Right lobe of liver (tissue), 4 donors: Measurements from ENCODE around the gene SMCO2.

ENCODE experiments used
- POLR2A ChIP-seq: fragments of 450-650 bp; IDR thresholded peaks from one replicate; pipeline ENCODE4 v1.6.1; 2017; ENCODE audit warnings: antibody characterized with exemption, mild to moderate bottlenecking
- TF ChIP-seq, protein P1 (sequence below), 4 donors: fragments of 200-600 bp in 3 of 4; fragments of 450-650 bp in 1 of 4; IDR thresholded peaks; one replicate each; pipeline versions ENCODE4 v1.5.1 to v1.8.0; 2016 to 2022; ENCODE audit warnings: antibody characterized with exemption in 4 of 4, mild to moderate bottlenecking in 2 of 4
- donor health status: DM: no; HTN: no; CAD: no.
- donor health status: DM: no; HTN: no; CAD: no.
- donor health status: DM: no; HTN: yes; CAD: no.

DNA sequence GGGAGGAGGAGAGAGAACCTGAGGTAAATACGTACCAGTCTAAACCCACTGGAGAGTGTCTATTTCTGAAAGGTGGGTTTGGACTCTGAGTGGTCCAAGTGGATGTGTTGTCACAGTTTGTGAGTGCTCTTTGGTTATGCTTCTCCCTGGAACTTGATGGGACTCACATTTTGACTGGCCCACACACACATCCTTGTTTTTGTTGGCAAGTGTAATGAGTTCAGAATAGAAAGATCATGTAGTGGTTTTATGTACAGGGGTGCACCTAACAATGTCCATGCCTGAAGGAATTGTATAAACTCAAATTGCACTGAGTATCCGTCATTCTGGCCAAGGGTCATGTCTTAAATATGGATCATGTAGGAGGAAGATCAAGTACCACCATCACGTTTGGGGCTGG, 82.3 kb downstream of the SMCO2 start:
- TF ChIP-seq, protein P1, sequence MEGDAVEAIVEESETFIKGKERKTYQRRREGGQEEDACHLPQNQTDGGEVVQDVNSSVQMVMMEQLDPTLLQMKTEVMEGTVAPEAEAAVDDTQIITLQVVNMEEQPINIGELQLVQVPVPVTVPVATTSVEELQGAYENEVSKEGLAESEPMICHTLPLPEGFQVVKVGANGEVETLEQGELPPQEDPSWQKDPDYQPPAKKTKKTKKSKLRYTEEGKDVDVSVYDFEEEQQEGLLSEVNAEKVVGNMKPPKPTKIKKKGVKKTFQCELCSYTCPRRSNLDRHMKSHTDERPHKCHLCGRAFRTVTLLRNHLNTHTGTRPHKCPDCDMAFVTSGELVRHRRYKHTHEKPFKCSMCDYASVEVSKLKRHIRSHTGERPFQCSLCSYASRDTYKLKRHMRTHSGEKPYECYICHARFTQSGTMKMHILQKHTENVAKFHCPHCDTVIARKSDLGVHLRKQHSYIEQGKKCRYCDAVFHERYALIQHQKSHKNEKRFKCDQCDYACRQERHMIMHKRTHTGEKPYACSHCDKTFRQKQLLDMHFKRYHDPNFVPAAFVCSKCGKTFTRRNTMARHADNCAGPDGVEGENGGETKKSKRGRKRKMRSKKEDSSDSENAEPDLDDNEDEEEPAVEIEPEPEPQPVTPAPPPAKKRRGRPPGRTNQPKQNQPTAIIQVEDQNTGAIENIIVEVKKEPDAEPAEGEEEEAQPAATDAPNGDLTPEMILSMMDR (IDR thresholded peaks at IDR 0.05) = no peak
- no peak for TF ChIP-seq POLR2A
